PC-3 (cell line): Measurements from ENCODE around the gene EBLN2.

ENCODE experiments used
- CTCF ChIP-seq: fragments of 300-600 bp; sonication (generic); conservative IDR thresholded peaks from 2 replicates; pipeline ENCODE4 v1.5.1; 2017; ENCODE audit warnings: antibody characterized with exemption, low read depth, mild to moderate bottlenecking, low read length
- EZH2 ChIP-seq: fragments of 300-600 bp; sonication (generic); IDR thresholded peaks from one replicate; pipeline ENCODE4 v1.6.1; 2017; ENCODE audit warnings: antibody characterized with exemption, mild to moderate bottlenecking, low read length; ENCODE audit not compliant: unreplicated experiment
- EZH2phosphoT487 ChIP-seq: fragments of 300-600 bp; sonication (generic); IDR thresholded peaks from 2 replicates; pipeline ENCODE4 v1.6.1; 2018; ENCODE audit warnings: mild to moderate bottlenecking, antibody characterized with exemption, low read length, borderline replicate concordance

GRCh38 chr3:73041537-73041936 lies 19.9 kb upstream of the EBLN2 start:
- TF ChIP-seq CTCF = no peak
- TF ChIP-seq EZH2phosphoT487 = no peak
- TF ChIP-seq EZH2 = no peak
